Skeletal muscle cell (primary cell): ENCODE data around the gene CD99L2.
"Not testable (repeated sequence)": the region's sequence is repeated elsewhere in the genome, so short reads cannot be mapped to it uniquely, and the experiment has no call there.

Experiments
- DNase-seq: peaks from one replicate; pipeline ENCODE4 v3.0.0-alpha.2; 2010; ENCODE audit warnings: low read depth
- H3K4me3 ChIP-seq: 2 replicates; pipeline ENCODE4 v1.5.1; 2011; ENCODE audit warnings: low read depth, mild to moderate bottlenecking, control low read depth, low read length, moderate library complexity

CD99L2 gene

GRCh38 chrX:150824352-150824751 lies 74.1 kb downstream of the CD99L2 start:
- not testable (repeated sequence) for H3K4me3 ChIP-seq, DNase-seq

GRCh38 chrX:150823826-150824225 lies 74.6 kb downstream of the CD99L2 start:
- H3K4me3 ChIP-seq, DNase-seq: not testable (repeated sequence)

GRCh38 chrX:150821971-150822370 lies 76.5 kb downstream of the CD99L2 start:
- H3K4me3 ChIP-seq, result no peak overlapping the region
- DNase-seq, result no peak

GRCh38 chrX:150813922-150814321 lies 84.5 kb downstream of the CD99L2 start:
- H3K4me3 ChIP-seq, result no peak overlapping the region
- no peak for DNase-seq

- no peak overlapping the region for H3K4me3 ChIP-seq
- DNase-seq, result no peak
Observed at GRCh38 chrX:150806827-150807226, 91.6 kb downstream of the CD99L2 start.

GRCh38 chrX:150805736-150806135 lies 92.7 kb downstream of the CD99L2 start:
- no peak overlapping the region for H3K4me3 ChIP-seq
- peak; percentile 1 for DNase-seq

GRCh38 chrX:150792949-150793527 lies 105.4 kb downstream of the CD99L2 start:
- DNase-seq, result no peak
- no peak overlapping the region for H3K4me3 ChIP-seq

GRCh38 chrX:150790021-150790420 lies 108.4 kb downstream of the CD99L2 start:
- H3K4me3 ChIP-seq, result no peak overlapping the region
- DNase-seq, result no peak

- DNase-seq, result no peak
- H3K4me3 ChIP-seq, result no peak overlapping the region
Observed at GRCh38 chrX:150781677-150782076, 116.8 kb downstream of the CD99L2 start.

GRCh38 chrX:150779385-150779784 lies 119.1 kb downstream of the CD99L2 start:
- H3K4me3 ChIP-seq, result no peak overlapping the region
- no peak for DNase-seq

GRCh38 chrX:150777328-150777992 lies 121.0 kb downstream of the CD99L2 start:
- no peak overlapping the region for H3K4me3 ChIP-seq
- no peak for DNase-seq

- DNase-seq, result no peak
- H3K4me3 ChIP-seq, result no peak overlapping the region
Observed at GRCh38 chrX:150775569-150776350, 122.7 kb downstream of the CD99L2 start.

GRCh38 chrX:150774798-150775568 lies 123.5 kb downstream of the CD99L2 start:
- DNase-seq, result no peak

GRCh38 chrX:150773634-150774033 lies 124.8 kb downstream of the CD99L2 start:
- no peak for DNase-seq
- H3K4me3 ChIP-seq, result no peak overlapping the region

More at GRCh38 chrX:150774798-150775568, 123.5 kb downstream of the CD99L2 start:
- H3K4me3 ChIP-seq, result no peak overlapping the region

GRCh38 chrX:150773117-150773516 lies 125.4 kb downstream of the CD99L2 start:
- DNase-seq, result no peak
- H3K4me3 ChIP-seq, result no peak overlapping the region

- DNase-seq, result no peak
- no peak overlapping the region for H3K4me3 ChIP-seq
Observed at GRCh38 chrX:150772150-150772970, 126.1 kb downstream of the CD99L2 start.

- no peak for DNase-seq
- H3K4me3 ChIP-seq, result no peak overlapping the region
Observed at GRCh38 chrX:150771116-150771515, 127.4 kb downstream of the CD99L2 start.

- DNase-seq, result no peak
Observed at GRCh38 chrX:150770623-150771022, 127.8 kb downstream of the CD99L2 start.

GRCh38 chrX:150769408-150769807 lies 129.1 kb downstream of the CD99L2 start:
- DNase-seq, result no peak
- H3K4me3 ChIP-seq, result no peak overlapping the region

More at GRCh38 chrX:150770623-150771022, 127.8 kb downstream of the CD99L2 start:
- H3K4me3 ChIP-seq, result no peak overlapping the region
